Uterus (tissue), 2 donors: ENCODE results near the gene SLC36A4.

Experiments used
- POLR2A ChIP-seq, 2 donors: fragments of 450-650 bp; IDR thresholded peaks; one replicate each; pipeline ENCODE4 v1.6.1; 2016; ENCODE audit warnings: antibody characterized with exemption in 2 of 2, mild to moderate bottlenecking in 1 of 2, moderate library complexity in 1 of 2
- TF ChIP-seq, protein P1 (sequence below), 4 experiments: fragments of 200-600 bp in 2 of 4; fragments of 450-650 bp in 2 of 4; sonication (generic) in 2 of 4; IDR thresholded peaks; one replicate each; pipeline ENCODE4 v1.5.1; 2016 to 2019; ENCODE audit warnings: antibody characterized with exemption in 4 of 4, mild to moderate bottlenecking in 2 of 4, moderate library complexity in 1 of 4

DNA sequence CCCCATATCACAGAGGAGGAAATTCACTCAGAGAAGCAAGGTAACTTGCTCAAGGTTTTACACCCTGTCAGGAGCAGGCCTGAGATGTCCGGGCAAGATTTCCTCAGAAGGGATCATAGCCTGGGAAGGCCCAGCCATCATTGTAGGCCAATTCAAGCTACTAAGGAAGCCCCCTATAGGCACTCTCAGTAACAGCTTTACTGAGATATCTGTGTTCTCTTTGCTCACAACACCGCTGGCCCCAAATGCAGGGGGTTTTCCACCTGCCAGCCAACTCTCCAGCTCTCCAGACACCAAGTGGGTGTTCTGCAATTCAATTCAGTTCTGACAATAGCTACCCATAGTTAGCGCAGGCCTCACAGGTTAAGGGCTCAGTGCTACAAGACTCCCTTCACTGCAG, 84.0 kb downstream of the SLC36A4 start:
- TF ChIP-seq, protein P1, sequence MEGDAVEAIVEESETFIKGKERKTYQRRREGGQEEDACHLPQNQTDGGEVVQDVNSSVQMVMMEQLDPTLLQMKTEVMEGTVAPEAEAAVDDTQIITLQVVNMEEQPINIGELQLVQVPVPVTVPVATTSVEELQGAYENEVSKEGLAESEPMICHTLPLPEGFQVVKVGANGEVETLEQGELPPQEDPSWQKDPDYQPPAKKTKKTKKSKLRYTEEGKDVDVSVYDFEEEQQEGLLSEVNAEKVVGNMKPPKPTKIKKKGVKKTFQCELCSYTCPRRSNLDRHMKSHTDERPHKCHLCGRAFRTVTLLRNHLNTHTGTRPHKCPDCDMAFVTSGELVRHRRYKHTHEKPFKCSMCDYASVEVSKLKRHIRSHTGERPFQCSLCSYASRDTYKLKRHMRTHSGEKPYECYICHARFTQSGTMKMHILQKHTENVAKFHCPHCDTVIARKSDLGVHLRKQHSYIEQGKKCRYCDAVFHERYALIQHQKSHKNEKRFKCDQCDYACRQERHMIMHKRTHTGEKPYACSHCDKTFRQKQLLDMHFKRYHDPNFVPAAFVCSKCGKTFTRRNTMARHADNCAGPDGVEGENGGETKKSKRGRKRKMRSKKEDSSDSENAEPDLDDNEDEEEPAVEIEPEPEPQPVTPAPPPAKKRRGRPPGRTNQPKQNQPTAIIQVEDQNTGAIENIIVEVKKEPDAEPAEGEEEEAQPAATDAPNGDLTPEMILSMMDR (IDR thresholded peaks at IDR 0.05): no peak
- no peak for TF ChIP-seq POLR2A (IDR thresholded peaks at IDR 0.05)
